AG09319 (cell line): Measurements from ENCODE around the gene ELP5.

Experiments
- DNase-seq: peaks from one replicate; pipeline ENCODE4 v3.0.0-alpha.2; 2010; ENCODE audit warnings: low read depth; ENCODE audit errors: extremely low read depth
- CTCF ChIP-seq: IDR thresholded peaks from 2 replicates; pipeline ENCODE4 v1.5.1; 2011; ENCODE audit warnings: low read depth, mild to moderate bottlenecking, inconsistent platforms, low read length, moderate library complexity

ELP5 gene

GRCh38 chr17:7292729-7293128 is 40.7 kb downstream of the ELP5 start:
- DNase-seq, result no peak
- TF ChIP-seq CTCF, result no peak

- no peak for DNase-seq
- no peak for TF ChIP-seq CTCF
Measured at GRCh38 chr17:7293159-7293558, 41.1 kb downstream of the ELP5 start.

DNA sequence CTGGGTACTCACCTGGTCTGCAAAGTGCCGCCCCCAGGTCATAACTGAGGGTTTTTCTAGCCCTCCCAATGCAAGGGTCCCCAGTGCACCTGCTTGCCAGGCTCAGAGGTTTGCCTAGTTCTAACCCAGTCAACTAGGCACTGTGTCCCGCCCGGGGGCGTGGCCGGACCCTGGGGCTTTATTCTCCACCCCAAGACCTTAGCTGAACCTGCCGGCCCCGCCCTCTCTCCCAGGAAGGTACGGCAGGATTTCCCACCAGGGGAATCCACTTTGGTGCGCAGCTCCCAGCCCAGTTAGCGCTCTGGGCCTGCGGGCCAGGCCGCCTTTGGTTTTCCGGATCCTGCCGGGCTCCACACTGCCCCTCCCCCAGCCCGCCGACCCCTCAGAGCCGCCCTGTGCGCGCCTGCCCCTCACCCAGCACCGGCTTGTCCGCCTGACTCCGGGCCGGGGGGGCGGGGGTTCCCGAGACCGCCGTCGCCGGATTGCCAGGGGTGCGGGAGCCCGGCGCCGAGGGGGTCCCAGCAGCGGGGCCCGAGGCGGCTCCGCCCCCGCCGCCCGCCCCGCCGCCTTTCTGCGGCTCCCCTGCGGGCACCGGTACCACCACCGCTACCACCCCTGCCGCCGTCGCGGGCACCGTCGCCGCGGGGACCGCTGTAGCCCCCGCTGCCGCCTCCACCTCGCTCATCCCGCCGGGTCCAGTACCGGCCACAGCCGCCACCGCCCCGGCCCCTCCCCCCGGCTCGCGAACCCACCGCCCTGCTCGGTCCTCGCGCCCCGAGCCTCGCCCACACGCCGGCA is 42.0 kb downstream of the ELP5 start:
- no peak for DNase-seq
- no peak for TF ChIP-seq CTCF

GRCh38 chr17:7294614-7295153 is 42.7 kb downstream of the ELP5 start, which contains the start of gene YBX2:
TSS of gene YBX2 (minus strand) at chr17:7294639. CDS start at chr17:7294500, 139 bp downstream.
- no peak for TF ChIP-seq CTCF
- DNase-seq, result no peak

DNA sequence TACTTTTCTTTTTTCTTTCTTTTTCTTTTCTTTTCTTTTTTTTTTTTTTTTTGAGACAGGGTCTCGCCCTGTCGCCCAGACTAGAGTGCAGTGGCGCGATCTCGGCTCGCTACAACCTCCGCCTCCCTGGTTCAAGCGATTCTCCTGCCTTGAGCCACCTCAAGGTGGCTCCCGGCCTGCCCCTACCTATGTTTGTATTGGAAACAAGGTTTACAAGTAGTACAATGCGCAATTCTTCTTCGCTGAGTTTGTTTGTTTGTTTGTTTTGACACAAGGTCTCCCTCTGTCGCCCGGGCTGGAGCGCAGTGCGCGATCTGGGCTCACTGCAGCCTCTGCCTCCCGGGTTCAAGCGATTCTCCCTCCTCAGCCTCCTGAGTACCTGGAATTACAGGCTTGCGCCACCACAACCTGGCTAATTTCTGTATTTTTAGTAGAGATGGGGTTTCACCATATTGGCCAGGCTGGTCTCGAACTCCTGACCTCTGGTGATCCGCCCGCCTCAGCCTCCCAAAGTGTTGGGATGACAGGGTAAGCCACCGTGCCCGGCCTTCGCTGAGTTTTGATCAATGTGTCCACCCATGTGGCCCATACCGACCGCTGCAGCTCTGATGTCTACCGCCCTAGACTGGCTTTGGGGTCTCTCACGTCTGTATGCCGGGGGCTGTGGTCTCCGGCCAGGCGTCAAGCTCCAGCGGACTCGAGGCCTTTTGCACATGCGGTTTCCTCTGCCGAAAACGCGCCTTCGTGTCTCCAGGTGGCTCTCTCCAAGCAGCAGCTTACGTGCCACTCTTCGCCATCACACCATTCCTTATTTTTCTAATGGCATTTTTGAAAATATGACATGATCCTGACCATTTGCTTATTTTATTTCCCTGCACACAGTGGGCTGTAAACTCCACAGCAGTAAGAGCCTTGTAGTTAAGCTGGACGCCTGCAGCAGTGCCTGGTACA is 43.5 kb downstream of the ELP5 start:
- TF ChIP-seq CTCF, result no peak
- no peak for DNase-seq

- DNase-seq, result no peak
- peak; percentile 64 for TF ChIP-seq CTCF
Measured at GRCh38 chr17:7296189-7296861, 44.3 kb downstream of the ELP5 start.
